ENCODE data around the gene IYD. TPM values are rescaled to one million over a fixed set of nuclear protein-coding genes. Genes with fewer than 3 reads are reported as not detected.

The IYD gene
- total and polyA plus RNA-seq, 10 of the 15 experiments (the other 5 are each of a cell fraction or from before 2014, with no cell fraction given) = 0.07 TPM; not detected in 9

DNA sequence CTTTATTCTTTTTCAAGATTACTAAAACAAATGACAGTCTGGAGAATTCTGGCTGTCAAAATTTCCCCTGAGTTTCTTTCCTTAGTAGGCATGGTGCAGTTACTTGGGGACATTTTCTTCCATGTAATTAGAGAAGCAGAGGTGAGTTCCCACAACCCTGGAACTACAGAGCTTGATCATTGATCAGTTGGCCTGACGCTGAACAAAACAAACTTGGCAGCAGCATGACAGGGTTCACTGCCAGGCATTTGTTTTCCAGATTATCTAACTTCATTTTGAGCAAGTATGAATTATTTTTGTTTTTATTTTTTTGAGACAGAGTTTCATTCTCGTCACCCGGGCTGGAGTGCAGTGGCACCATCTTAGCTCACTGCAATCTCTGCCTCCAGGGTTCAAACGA, 22.6 kb downstream of the IYD start:
- no peaks in the 10 kb centered on the region for H4K20me1 ChIP-seq (ENCODE audit: control insufficient read depth, insufficient read depth)
- POLR2A ChIA-PET = no interaction called here
- H3K36me3 ChIP-seq (ENCODE audit: control insufficient read depth in 2 of 2, insufficient read depth in 2 of 2, low read length in 1 of 2) = no peaks in the 10 kb centered on the region
- H3K79me2 ChIP-seq (ENCODE audit: control insufficient read depth, insufficient read depth, low read length) = no peaks in the 10 kb centered on the region
- no peak overlapping the region for H2AFZ ChIP-seq (ENCODE audit: control insufficient read depth, low read depth, low read length)
- SMC1A ChIA-PET (ENCODE audit: uncharacterized antibody, unreplicated experiment) = interaction anchor here (1.1 to 1.5 kb wide), 3 partner anchors 49 to 500 kb away, joined by 3 to 4 read pairs (median 3); no protein-coding TSS in a partner anchor
- H3K4me1 ChIP-seq (ENCODE audit: control insufficient read depth, insufficient read depth, low read length) = no peaks in the 10 kb centered on the region
- RAD21 ChIA-PET (ENCODE audit: unreplicated experiment) = interaction anchor here (1.0 kb wide), 1 partner anchor 320 kb away, joined by 3 read pairs; no protein-coding TSS in a partner anchor
- FAIRE-seq = no peak
- 18% methylated on average over 4 of the region's 4 CpGs for WGBS (ENCODE audit: insufficient coverage, insufficient replicate concordance, low lambda C conversion rate, missing lambda C conversion rate)
- in situ Hi-C loops (cut with MboI) (loop anchor here (10.0 kb wide), 1 partner anchor 317 kb away; no protein-coding TSS in a partner anchor), intact Hi-C loops (cut with micrococcal nuclease; ENCODE audit: unreplicated experiment) (no loop called here)
- no peak for DNase-seq (ENCODE audit: low read depth, low spot score)
- no peak for ATAC-seq
- no peaks in the 10 kb centered on the region; a peak in 1 of 4 replicates for H3K27me3 ChIP-seq (replicated peaks in 1 of 2; ENCODE audit: control insufficient read depth in 2 of 2, insufficient read depth in 2 of 2, low read length in 1 of 2)
- CTCF ChIA-PET = interaction anchor here (1.1 to 1.7 kb wide), 4 partner anchors 15 to 320 kb away, joined by 3 to 5 read pairs (median 4); no protein-coding TSS in a partner anchor
- H3K4me3 ChIP-seq = no peak overlapping the region
- no TSS peak for BruUV-seq (replicated peaks)
- H3K9ac ChIP-seq (ENCODE audit: control insufficient read depth, insufficient read depth, low read length) = no peak overlapping the region
- no peak for TF ChIP-seq MTA3 (IDR thresholded peaks at IDR 0.05; ENCODE audit: borderline replicate concordance, low read length)
- no peak for TF ChIP-seq NKRF (conservative IDR thresholded peaks at IDR 0.05)
- TF ChIP-seq, protein P1, sequence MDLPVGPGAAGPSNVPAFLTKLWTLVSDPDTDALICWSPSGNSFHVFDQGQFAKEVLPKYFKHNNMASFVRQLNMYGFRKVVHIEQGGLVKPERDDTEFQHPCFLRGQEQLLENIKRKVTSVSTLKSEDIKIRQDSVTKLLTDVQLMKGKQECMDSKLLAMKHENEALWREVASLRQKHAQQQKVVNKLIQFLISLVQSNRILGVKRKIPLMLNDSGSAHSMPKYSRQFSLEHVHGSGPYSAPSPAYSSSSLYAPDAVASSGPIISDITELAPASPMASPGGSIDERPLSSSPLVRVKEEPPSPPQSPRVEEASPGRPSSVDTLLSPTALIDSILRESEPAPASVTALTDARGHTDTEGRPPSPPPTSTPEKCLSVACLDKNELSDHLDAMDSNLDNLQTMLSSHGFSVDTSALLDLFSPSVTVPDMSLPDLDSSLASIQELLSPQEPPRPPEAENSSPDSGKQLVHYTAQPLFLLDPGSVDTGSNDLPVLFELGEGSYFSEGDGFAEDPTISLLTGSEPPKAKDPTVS (IDR thresholded peaks at IDR 0.05; ENCODE audit: low read depth, low read length) = no peak
- TF ChIP-seq, protein P2, sequence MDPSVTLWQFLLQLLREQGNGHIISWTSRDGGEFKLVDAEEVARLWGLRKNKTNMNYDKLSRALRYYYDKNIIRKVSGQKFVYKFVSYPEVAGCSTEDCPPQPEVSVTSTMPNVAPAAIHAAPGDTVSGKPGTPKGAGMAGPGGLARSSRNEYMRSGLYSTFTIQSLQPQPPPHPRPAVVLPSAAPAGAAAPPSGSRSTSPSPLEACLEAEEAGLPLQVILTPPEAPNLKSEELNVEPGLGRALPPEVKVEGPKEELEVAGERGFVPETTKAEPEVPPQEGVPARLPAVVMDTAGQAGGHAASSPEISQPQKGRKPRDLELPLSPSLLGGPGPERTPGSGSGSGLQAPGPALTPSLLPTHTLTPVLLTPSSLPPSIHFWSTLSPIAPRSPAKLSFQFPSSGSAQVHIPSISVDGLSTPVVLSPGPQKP (IDR thresholded peaks at IDR 0.05; ENCODE audit: low read depth, low read length) = no peak
- TF ChIP-seq NFYA (IDR thresholded peaks at IDR 0.05; ENCODE audit: borderline replicate concordance, low read depth, low read length) = no peak
- no peak for TF ChIP-seq WRNIP1 (IDR thresholded peaks at IDR 0.05; ENCODE audit: borderline replicate concordance, low read depth, low read length)
- TF ChIP-seq SMC3 (IDR thresholded peaks at IDR 0.05; ENCODE audit: borderline replicate concordance, low read length) = no peak
- TF ChIP-seq NFIC (IDR thresholded peaks at IDR 0.05; ENCODE audit: low read depth, low read length) = no peak
- H3K4me2 ChIP-seq (ENCODE audit: control insufficient read depth, insufficient read depth) = no peak overlapping the region
- no peaks in the 10 kb centered on the region for H3K9me3 ChIP-seq (replicated peaks; ENCODE audit: control insufficient read depth, insufficient read depth, low read length)
- H3K27ac ChIP-seq (ENCODE audit: control insufficient read depth, insufficient read depth) = no peak overlapping the region
